Colonic mucosa (tissue), 4 donors: Measurements from ENCODE around the gene TBX3. TPM values are rescaled to one million over a fixed set of nuclear protein-coding genes. Genes with fewer than 3 reads are reported as not detected.

Experiments
- DNase-seq: peaks from one replicate; pipeline ENCODE4 v3.0.0-alpha.2; 2020
- H3K27ac ChIP-seq: fragments of 200-600 bp; one replicate; pipeline ENCODE4 v1.8.0; 2021
- H3K27me3 ChIP-seq: fragments of 200-600 bp; one replicate; pipeline ENCODE4 v1.8.0; 2021
- H3K36me3 ChIP-seq: fragments of 200-600 bp; one replicate; pipeline ENCODE4 v1.8.0; 2021
- H3K4me1 ChIP-seq: fragments of 200-600 bp; one replicate; pipeline ENCODE4 v1.8.0; 2021; ENCODE audit warnings: mild to moderate bottlenecking
- H3K4me3 ChIP-seq: fragments of 200-600 bp; one replicate; pipeline ENCODE4 v1.8.0; 2021
- H3K9ac ChIP-seq, 2 donors: one replicate each; pipeline ENCODE4 v1.7.0; 2013; ENCODE audit warnings: control low read depth in 2 of 2, low read depth in 2 of 2, low read length in 2 of 2
- H3K9me3 ChIP-seq: fragments of 200-600 bp; one replicate; pipeline ENCODE4 v1.8.0; 2021
- intact Hi-C: fragments of 100-400 bp; cut with DNase I; formaldehyde crosslinking; loops from one replicate; pipeline ENCODE4 v1.14.1; 2022
- total RNA-seq, 2 donors: library from RNA; stranded (reverse); fragmentation: NEBNext Ultra II Directional in 1 of 2; extraction: Animal tissue kit (Norgen Biotek cat#: 25700) in 1 of 2; gene quantifications; one replicate each; pipeline ENCODE4 v1.2.1, GENCODE V29; 2021
- TF ChIP-seq, protein P1 (sequence below): fragments of 200-600 bp; IDR thresholded peaks from one replicate; pipeline ENCODE4 v1.8.0; 2022; ENCODE audit warnings: antibody characterized with exemption, mild to moderate bottlenecking
- donor health status: healthy.
- donor health status: DM: no; HTN: no; CAD: no.
- donor health status: DM: no; HTN: no; CAD: no.

TBX3 gene
- total RNA-seq, 2 donors from 2014 or later = 4.8 to 7.2 TPM

DNA sequence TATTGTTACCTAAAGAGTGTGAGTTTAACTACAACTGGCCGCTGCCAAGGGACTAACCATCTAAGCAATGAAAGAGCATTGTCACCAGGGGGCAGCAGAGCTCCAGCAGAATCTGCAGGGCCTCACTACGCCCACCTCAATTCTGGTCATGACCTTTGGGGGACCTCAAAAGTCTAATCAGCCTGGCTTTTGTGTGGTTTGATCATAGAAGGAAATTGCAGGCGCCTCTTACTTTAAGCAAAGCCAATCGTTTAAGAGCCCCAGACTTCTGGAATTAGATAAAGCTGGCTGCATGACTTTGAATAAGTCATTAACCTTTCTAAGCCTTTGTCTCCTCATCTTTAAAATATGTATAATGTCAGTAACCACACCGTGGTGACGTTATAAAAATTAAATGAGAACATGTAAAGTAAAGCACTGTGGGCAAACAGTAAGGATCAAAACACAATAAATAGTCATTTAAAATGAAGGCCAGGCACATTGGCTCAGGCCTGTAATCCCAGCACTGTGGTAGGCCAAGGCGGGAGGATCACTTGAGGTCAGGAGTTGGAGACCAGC, 58.6 kb downstream of the TBX3 start:
- TF ChIP-seq, protein P1, sequence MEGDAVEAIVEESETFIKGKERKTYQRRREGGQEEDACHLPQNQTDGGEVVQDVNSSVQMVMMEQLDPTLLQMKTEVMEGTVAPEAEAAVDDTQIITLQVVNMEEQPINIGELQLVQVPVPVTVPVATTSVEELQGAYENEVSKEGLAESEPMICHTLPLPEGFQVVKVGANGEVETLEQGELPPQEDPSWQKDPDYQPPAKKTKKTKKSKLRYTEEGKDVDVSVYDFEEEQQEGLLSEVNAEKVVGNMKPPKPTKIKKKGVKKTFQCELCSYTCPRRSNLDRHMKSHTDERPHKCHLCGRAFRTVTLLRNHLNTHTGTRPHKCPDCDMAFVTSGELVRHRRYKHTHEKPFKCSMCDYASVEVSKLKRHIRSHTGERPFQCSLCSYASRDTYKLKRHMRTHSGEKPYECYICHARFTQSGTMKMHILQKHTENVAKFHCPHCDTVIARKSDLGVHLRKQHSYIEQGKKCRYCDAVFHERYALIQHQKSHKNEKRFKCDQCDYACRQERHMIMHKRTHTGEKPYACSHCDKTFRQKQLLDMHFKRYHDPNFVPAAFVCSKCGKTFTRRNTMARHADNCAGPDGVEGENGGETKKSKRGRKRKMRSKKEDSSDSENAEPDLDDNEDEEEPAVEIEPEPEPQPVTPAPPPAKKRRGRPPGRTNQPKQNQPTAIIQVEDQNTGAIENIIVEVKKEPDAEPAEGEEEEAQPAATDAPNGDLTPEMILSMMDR = peak; percentile 46
- H3K36me3 ChIP-seq = no peaks in the 10 kb centered on the region
- no peak overlapping the region for H3K27ac ChIP-seq
- DNase-seq = peak; percentile 41
- no peaks in the 10 kb centered on the region for H3K27me3 ChIP-seq
- no peaks in the 10 kb centered on the region for H3K4me1 ChIP-seq
- H3K9ac ChIP-seq = no peak overlapping the region
- intact Hi-C loops = no loop called here
- H3K9me3 ChIP-seq = no peaks in the 10 kb centered on the region
- no peak overlapping the region for H3K4me3 ChIP-seq

DNA sequence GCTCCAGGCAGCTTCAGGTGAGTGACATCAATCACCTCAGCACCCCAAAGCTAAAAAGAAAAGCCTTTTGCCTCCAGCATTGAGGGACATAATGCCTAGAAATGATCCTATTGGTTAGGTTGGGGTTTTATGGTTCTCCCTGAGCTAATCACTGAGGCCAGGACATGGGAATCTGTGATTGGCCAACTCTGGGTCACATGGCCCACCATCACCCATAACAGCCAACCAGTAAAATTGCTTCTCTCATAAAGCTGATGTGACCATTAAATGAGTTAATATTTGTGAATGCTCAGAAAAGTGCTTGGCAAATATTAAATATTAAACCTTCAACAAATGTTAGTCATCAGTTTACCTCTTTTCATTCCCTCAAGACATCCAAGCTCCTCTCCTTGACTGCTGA, 60.2 kb downstream of the TBX3 start:
- Histone ChIP-seq H3K27ac (no peak overlapping the region), H3K4me1 (no peaks in the 10 kb centered on the region), H3K9me3 (no peaks in the 10 kb centered on the region), H3K9ac (no peak overlapping the region), H3K36me3 (no peaks in the 10 kb centered on the region), H3K4me3 (no peak overlapping the region), H3K27me3 (no peaks in the 10 kb centered on the region)
- TF ChIP-seq, protein P1 = no peak
- intact Hi-C loops = no loop called here
- no peak for DNase-seq
